Spinal cord (tissue), 10 donors: Measurements from ENCODE around the gene SLC2A3. TPM values are rescaled to one million over a fixed set of nuclear protein-coding genes. Genes with fewer than 3 reads are reported as not detected.
A peak's percentile ranks its signal among the peaks of the same experiment; 100 is the strongest.
"Not testable (repeated sequence)": the region's sequence is repeated elsewhere in the genome, so short reads cannot be mapped to it uniquely, and the experiment has no call there.

Source experiments
- DNase-seq, 6 donors: peaks; one replicate each; pipeline versions ENCODE4 v3.0.0 to v3.0.0-alpha.2; 2013 to 2015; ENCODE audit warnings: low spot score in 6 of 6, low read depth in 4 of 6
- H3K27ac ChIP-seq: one replicate; pipeline ENCODE4 v1.5.1; 2013; ENCODE audit warnings: low read depth, low read length, control low read depth
- H3K27me3 ChIP-seq: one replicate; pipeline ENCODE4 v1.6.1; 2013; ENCODE audit warnings: low read length; ENCODE audit not compliant: control insufficient read depth, insufficient read depth
- H3K36me3 ChIP-seq: one replicate; pipeline ENCODE4 v1.6.1; 2013; ENCODE audit warnings: low read length; ENCODE audit not compliant: control insufficient read depth, insufficient read depth
- H3K4me1 ChIP-seq: one replicate; pipeline ENCODE4 v1.6.1; 2013; ENCODE audit warnings: low read length; ENCODE audit not compliant: control insufficient read depth, insufficient read depth
- H3K4me3 ChIP-seq: one replicate; pipeline ENCODE4 v1.5.1; 2013; ENCODE audit warnings: low read depth, low read length, control low read depth
- H3K9me3 ChIP-seq: one replicate; pipeline ENCODE4 v1.6.1; 2013; ENCODE audit warnings: low read length; ENCODE audit not compliant: control insufficient read depth, insufficient read depth
- WGBS: methylation state at CpG from one replicate; pipeline ENCODE4 v1.1.5; 2013; ENCODE audit warnings: missing lambda C conversion rate; ENCODE audit not compliant: insufficient coverage; 5-methylcytosine and 5-hydroxymethylcytosine counted together
- polyA plus RNA-seq, 2 donors: library from polyadenylated mRNA; unstranded; fragments of 120-200 nt; gene quantifications; one replicate each; pipeline ENCODE4 v1.2.1, GENCODE V29; 2013; ENCODE audit not compliant: insufficient read length in 2 of 2
- total RNA-seq, 2 donors: library from RNA; depleted of rRNA in 1 of 2; stranded (reverse); fragments of 120-200 nt in 1 of 2; fragments of >200 nt in 1 of 2; gene quantifications; one replicate each; pipeline versions ENCODE4 v1.2.3 to v1.2.4, GENCODE V29; 2013 to 2014
- donor health status: healthy.

SLC2A3 gene
- total and polyA plus RNA-seq, 4 donors = 28.5 to 210 (median 97.9) TPM

- no CpG with 5 or more reads among the region's 9 CpGs for WGBS
- H3K27me3 ChIP-seq, H3K4me3 ChIP-seq, H3K9me3 ChIP-seq, H3K27ac ChIP-seq, H3K36me3 ChIP-seq, DNase-seq: not testable (repeated sequence)
- H3K4me1 ChIP-seq = peaks cover 18% of the 10 kb centered on the region
Observed at GRCh38 chr12:7972269-7972668, 36.3 kb upstream of the SLC2A3 start.

GRCh38 chr12:7971765-7972164, 35.8 kb upstream of the SLC2A3 start:
- no CpG with 5 or more reads among the region's 7 CpGs for WGBS
- peak in 1 of 6 donors; percentile 36 for DNase-seq
- peak overlapping the region; percentile 92 for H3K27ac ChIP-seq
- H3K4me3 ChIP-seq, H3K27me3 ChIP-seq, H3K9me3 ChIP-seq, H3K36me3 ChIP-seq: not testable (repeated sequence)
- H3K4me1 ChIP-seq = peaks cover 18% of the 10 kb centered on the region

- H3K9me3 ChIP-seq = no peaks in the 10 kb centered on the region
- no peaks in the 10 kb centered on the region for H3K27me3 ChIP-seq
- peak overlapping the region; percentile 92 for H3K27ac ChIP-seq
- peak; percentile 71 to 98 (median 86) for DNase-seq
- H3K36me3 ChIP-seq = no peaks in the 10 kb centered on the region
- peaks cover 14% of the 10 kb centered on the region for H3K4me1 ChIP-seq
- peak overlapping the region; percentile 80 for H3K4me3 ChIP-seq
- under 1% methylated on average over 38 of the region's 49 CpGs for WGBS
Observed at GRCh38 chr12:7970475-7971252, 34.7 kb upstream of the SLC2A3 start.

GRCh38 chr12:7966563-7966962, 30.6 kb upstream of the SLC2A3 start:
- 85% methylated on average over 9 of the region's 14 CpGs for whole genome bisulfite sequencing

GRCh38 chr12:7964669-7965068, 28.7 kb upstream of the SLC2A3 start:
- not testable (repeated sequence) for H3K9me3 ChIP-seq, H3K4me3 ChIP-seq

More at GRCh38 chr12:7966563-7966962, 30.6 kb upstream of the SLC2A3 start:
- Histone ChIP-seq H3K4me1 (peaks cover 14% of the 10 kb centered on the region), H3K9me3 (no peaks in the 10 kb centered on the region), H3K27ac (no peak overlapping the region), H3K4me3 (no peak overlapping the region), H3K36me3 (no peaks in the 10 kb centered on the region), H3K27me3 (no peaks in the 10 kb centered on the region)
- DNase-seq = no peak

GRCh38 chr12:7961395-7962178, 25.6 kb upstream of the SLC2A3 start:
- 90% methylated on average over 3 of the region's 12 CpGs for whole genome bisulfite sequencing
- no peaks in the 10 kb centered on the region for H3K9me3 ChIP-seq
- H3K27ac ChIP-seq = peak overlapping the region; percentile 89
- DNase-seq = no peak
- H3K4me1 ChIP-seq = peaks cover 7% of the 10 kb centered on the region
- H3K4me3 ChIP-seq = peak overlapping the region; percentile 77
- H3K27me3 ChIP-seq = no peaks in the 10 kb centered on the region
- no peaks in the 10 kb centered on the region for H3K36me3 ChIP-seq

More at GRCh38 chr12:7964669-7965068, 28.7 kb upstream of the SLC2A3 start:
- not testable (repeated sequence) for H3K27me3 ChIP-seq, H3K27ac ChIP-seq, H3K36me3 ChIP-seq, DNase-seq, H3K4me1 ChIP-seq
- 93% methylated on average over 6 of the region's 9 CpGs for WGBS

GRCh38 chr12:7959701-7960121, 23.7 kb upstream of the SLC2A3 start:
- H3K4me1 ChIP-seq = peaks cover 7% of the 10 kb centered on the region
- H3K9me3 ChIP-seq = no peaks in the 10 kb centered on the region
- no peaks in the 10 kb centered on the region for H3K27me3 ChIP-seq
- H3K27ac ChIP-seq = no peak overlapping the region
- 25% methylated on average over 1 of the region's 3 CpGs for WGBS
- DNase-seq = peak in 1 of 6 donors; percentile 30
- no peak overlapping the region for H3K4me3 ChIP-seq
- no peaks in the 10 kb centered on the region for H3K36me3 ChIP-seq

GRCh38 chr12:7959278-7959677, 23.3 kb upstream of the SLC2A3 start:
- Histone ChIP-seq H3K27me3 (no peaks in the 10 kb centered on the region), H3K4me3 (no peak overlapping the region), H3K36me3 (no peaks in the 10 kb centered on the region), H3K27ac (no peak overlapping the region), H3K4me1 (peaks cover 7% of the 10 kb centered on the region), H3K9me3 (no peaks in the 10 kb centered on the region)
- 57% methylated on average over 1 of the region's 1 CpG for WGBS
- DNase-seq = no peak

- not testable (repeated sequence) for DNase-seq, H3K27me3 ChIP-seq, H3K4me3 ChIP-seq, H3K36me3 ChIP-seq, H3K4me1 ChIP-seq, H3K27ac ChIP-seq, H3K9me3 ChIP-seq
- WGBS = 97% methylated on average over 11 of the region's 19 CpGs
Observed at GRCh38 chr12:7954877-7955276, 18.9 kb upstream of the SLC2A3 start.
